GM19238 (cell line): Measurements from ENCODE around the gene FERD3L.

Experiments used
- DNase-seq: peaks from one replicate; pipeline ENCODE4 v3.0.0; 2011; ENCODE audit warnings: low spot score; ENCODE audit not compliant: insufficient read length

Gene FERD3L

DNA sequence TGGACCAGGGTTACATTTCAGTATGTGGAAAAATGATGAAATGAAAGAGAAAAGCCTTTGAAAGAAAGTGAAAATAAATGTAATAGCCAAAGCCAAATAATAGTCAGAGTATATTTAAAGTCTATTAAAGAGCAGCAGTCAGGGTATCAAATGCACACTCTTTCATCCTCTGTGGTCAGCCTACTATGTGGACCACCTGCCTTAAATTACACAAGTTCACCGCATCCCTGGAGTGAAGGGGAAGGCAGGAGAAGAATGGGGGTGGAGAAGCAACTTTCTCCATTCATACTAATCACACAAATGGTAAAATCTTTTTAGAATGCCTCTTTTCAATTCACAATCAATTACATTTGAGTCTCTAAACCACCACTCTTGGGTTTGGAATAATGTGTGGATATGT lies 43.7 kb downstream of the FERD3L start:
- DNase-seq: no peak

DNA sequence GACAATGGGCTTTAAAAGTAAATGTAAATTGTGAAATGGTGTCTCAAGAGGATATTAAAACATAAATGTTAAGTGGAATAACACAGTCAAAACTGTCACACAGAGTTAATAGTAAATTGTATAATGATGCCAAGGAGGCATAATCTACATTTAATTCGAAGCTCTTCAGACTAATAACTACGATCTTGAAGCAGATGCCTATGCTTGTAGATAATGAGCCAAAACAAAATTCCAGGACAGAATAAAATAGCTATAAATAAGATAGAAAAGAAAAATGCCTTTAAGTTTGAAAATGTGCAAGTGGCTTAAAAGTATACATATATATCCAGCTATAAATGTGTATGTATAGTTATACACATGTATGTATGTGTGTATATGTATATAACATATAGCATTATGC lies 45.3 kb downstream of the FERD3L start:
- DNase-seq: no peak

DNA sequence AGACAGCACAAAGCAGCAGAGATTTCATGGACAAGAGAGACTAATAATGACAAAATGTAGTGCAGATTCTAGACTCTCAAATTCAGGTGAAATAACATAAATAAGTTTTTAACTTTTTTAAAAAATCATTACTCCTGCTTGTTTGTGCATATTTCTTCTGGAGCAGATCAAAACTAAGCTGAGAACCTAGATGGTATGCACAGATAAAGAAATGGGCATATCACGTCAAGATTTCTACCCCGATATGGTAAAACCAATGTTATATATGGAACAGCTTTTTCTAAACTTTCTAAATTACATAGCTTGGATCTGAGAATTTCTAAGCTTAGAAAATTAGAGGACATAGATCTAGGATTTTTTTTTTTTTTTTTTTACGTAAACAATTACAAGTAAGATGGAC lies 46.0 kb downstream of the FERD3L start:
- DNase-seq: no peak

DNA sequence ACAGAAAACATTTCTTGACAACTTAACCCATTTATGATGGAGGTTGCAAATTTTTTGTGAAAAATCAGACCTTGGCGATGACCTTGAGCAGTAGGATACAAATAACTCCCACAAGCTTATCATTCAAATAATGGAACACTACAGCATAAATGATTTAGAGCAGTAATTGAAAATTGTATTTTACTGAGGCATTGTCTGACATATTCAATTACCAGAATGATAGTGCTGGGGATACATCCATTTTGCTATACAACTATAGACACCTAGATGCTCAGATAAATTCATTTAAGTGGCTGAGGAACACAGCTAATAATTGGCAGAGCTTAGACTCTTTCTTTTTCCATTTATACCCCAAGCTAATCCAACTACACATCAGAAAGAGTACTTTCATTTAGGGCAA lies 46.7 kb downstream of the FERD3L start:
- DNase-seq: no peak

DNA sequence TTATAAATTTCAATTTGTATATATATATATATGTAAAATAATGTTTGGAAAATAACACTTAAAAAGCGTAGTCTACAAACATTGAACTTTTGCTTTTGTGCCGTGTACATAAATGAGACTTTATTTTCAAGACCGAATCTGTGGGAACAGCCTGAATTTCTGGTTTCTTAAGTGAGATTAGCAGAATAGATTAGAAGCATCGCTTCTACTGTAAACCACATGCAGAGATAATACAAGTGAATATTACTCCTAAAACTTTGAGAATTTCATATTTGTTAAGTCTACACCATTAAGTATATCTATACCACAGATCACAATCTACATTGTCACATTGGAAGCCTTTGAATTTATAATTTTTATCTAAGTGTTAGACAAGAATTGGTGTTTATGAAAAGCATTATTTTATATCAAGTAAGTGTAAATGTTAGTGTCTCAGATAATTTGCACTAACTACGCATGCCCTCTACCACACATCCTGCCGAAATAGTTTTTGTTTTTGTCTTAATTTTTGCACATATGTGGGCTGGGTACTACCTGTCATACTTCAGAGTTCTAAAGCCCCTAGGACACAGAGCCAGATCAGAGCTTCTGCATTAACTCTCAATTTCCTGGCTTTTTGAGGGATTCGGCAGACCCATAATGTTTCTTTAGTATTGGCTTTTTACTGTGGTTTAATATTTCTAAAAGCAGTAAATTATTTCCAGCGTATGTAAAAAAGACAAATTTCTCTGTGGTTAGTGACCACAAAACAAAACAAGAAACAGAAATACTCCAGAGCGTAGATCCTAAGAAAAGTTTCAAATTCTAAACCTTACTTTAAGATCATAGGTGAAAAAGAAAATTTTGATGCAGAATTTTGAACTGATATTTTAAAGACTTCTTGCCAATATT lies 47.8 kb downstream of the FERD3L start:
- DNase-seq: no peak

DNA sequence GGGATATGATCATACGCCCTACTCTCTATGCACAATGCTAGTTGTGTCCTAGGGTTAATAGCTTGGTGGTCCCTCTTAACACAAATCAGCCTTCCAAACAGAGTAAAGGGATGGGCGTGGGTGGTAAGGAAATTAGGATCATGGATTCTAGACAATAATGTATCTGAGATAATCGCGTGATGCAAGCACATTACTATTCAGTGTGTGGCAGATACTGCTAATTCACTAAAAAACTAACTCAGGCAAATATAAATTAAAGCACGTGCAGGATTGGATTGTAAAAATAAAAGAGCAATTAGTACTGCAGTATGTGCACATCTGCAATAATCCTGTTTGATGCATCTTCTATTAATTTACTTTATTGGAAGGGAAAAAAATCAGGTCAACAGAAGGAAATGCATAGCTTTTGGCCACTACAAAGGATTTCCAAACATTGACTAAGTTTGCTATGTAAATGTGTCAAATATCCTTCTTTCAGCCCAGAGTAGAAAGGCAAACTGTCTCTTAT lies 49.8 kb downstream of the FERD3L start:
- DNase-seq: no peak
